Measurements from ENCODE around the gene ZNFX1. TPM values are rescaled to one million over a fixed set of nuclear protein-coding genes. Genes with fewer than 3 reads are reported as not detected.

ZNFX1 gene
- total and polyA plus RNA-seq, 9 of the 15 experiments (the other 6 are each of a cell fraction or from before 2014, with no cell fraction given), result 3.8 to 13.8 (median 10.3) TPM

- TF ChIP-seq BCL6 (CRISPR knock-in tag; IDR thresholded peaks at IDR 0.05) (no peak), ARID3B (CRISPR knock-in tag; IDR thresholded peaks at IDR 0.05; ENCODE audit: borderline replicate concordance) (no peak), ILF3 (IDR thresholded peaks at IDR 0.05; ENCODE audit: borderline replicate concordance) (no peak)
Measured at GRCh38 chr20:49259799-49260198, 18.1 kb downstream of the ZNFX1 start (continued).

DNA sequence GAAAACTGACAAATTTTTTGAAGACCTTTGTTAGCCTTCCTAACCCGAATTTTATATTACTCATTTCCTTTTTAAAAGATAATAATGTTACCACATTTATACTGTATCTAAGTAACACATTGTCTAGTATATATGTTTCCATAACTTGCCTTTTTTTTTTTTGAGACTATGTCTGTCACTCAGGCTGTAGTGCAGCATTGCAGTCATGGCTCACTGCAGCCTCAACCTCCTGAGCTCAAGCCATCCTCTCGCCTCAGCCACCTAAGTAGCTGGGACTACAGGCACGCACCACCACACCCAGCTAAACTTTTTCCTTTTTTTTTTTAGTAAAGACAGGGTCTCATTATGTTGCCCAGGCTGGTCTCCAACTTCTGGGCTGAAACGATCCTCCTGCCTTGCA is 18.6 kb downstream of the ZNFX1 start:
- ATAC-seq, result no peak
- in situ Hi-C loops (cut with MboI) (no loop called here), intact Hi-C loops (cut with micrococcal nuclease) (no loop called here)
- Histone ChIP-seq H3K9me1 (ENCODE audit: control insufficient read depth, insufficient read depth, low read length) (peaks cover 2% of the 10 kb centered on the region), H3K9ac (ENCODE audit: insufficient read depth in 1 of 2, low read depth in 2 of 2, low read length in 2 of 2) (no peak overlapping the region), H4K20me1 (replicated peaks; ENCODE audit: control insufficient read depth, insufficient read depth, low read length) (no peaks in the 10 kb centered on the region), H3K9me3 (replicated peaks; ENCODE audit: control insufficient read depth, insufficient read depth, low read depth, low read length) (no peaks in the 10 kb centered on the region), H2AFZ (ENCODE audit: low read depth, low read length) (no peak overlapping the region), H3K27me3 (ENCODE audit: control insufficient read depth in 2 of 2, insufficient read depth in 2 of 2, low read length in 2 of 2) (no peaks in the 10 kb centered on the region), H3K36me3 (ENCODE audit: control insufficient read depth, insufficient read depth, low read length) (peaks cover 80% of the 10 kb centered on the region), H3K79me2 (ENCODE audit: control insufficient read depth, insufficient read depth, low read length) (no peaks in the 10 kb centered on the region), H3K4me3 (no peak overlapping the region), H3K4me2 (ENCODE audit: insufficient read depth, low read length) (no peak overlapping the region), H3K27ac (ENCODE audit: extremely low read depth, low read depth, low read length) (no peak overlapping the region), H3K4me1 (replicated peaks in 1 of 2; ENCODE audit: control insufficient read depth in 2 of 2, insufficient read depth in 2 of 2, low read length in 2 of 2) (no peaks in the 10 kb centered on the region)
- no peak for FAIRE-seq
- ChIA-PET POLR2A (interaction anchor here (2.2 kb wide), 1 partner anchor 13 kb away, joined by 7 read pairs; no protein-coding TSS in a partner anchor), CTCF (ENCODE audit: low intra/inter-chr PET ratio) (no interaction called here)
- BruUV-seq (replicated peaks), result no TSS peak
- 72% methylated on average over 4 of the region's 4 CpGs for WGBS (ENCODE audit: insufficient coverage, low coverage, missing lambda C conversion rate)
- no peak for DNase-seq (ENCODE audit: extremely low read depth in 1 of 4, low spot score in 3 of 4)
- TF ChIP-seq ZNF76 (CRISPR knock-in tag; IDR thresholded peaks at IDR 0.05; ENCODE audit: borderline replicate concordance), result no peak
- TF ChIP-seq ZNF407 (IDR thresholded peaks at IDR 0.05; ENCODE audit: low read depth), result no peak
- no peak for TF ChIP-seq CTCFL (IDR thresholded peaks at IDR 0.05; ENCODE audit: borderline replicate concordance, insufficient read depth, low read depth, low read length, poor library complexity, severe bottlenecking)
